HG03060 (cell line): ENCODE data around the gene F7.
"Not testable (repeated sequence)": the region's sequence is repeated elsewhere in the genome, so short reads cannot be mapped to it uniquely, and the experiment has no call there.

Experiments
- ATAC-seq: cut with Tn5 transposase; IDR thresholded peaks from one replicate; pipeline ENCODE4 v1.9.1; 2021; ENCODE audit warnings: low read depth, moderate number of reproducible peaks; ENCODE audit not compliant: unreplicated experiment

Gene F7

GRCh38 chr13:113105032-113105920, at the start of gene F7:
Gene F7, plus strand, starts transcription at chr13:113105791. Its CDS starts 51 bp downstream, at chr13:113105842.
- ATAC-seq: no peak

- no peak for ATAC-seq
These were observed 48.5 kb upstream of the F7 start for GRCh38 chr13:113057084-113057483.

- not testable (repeated sequence) for ATAC-seq
These were observed 48.0 kb upstream of the F7 start for GRCh38 chr13:113057559-113057958.

- ATAC-seq: no peak
These were observed 47.2 kb upstream of the F7 start for GRCh38 chr13:113058129-113058987.

- no peak for ATAC-seq
These were observed 46.4 kb upstream of the F7 start for GRCh38 chr13:113058988-113059850.

- ATAC-seq: no peak
These were observed 45.7 kb upstream of the F7 start for GRCh38 chr13:113059891-113060290.

- no peak for ATAC-seq
These were observed 44.9 kb upstream of the F7 start for GRCh38 chr13:113060557-113061270.

- ATAC-seq: no peak
These were observed 44.3 kb upstream of the F7 start for GRCh38 chr13:113061271-113061625.

- ATAC-seq: no peak
These were observed 43.7 kb upstream of the F7 start for GRCh38 chr13:113061796-113062425.

- ATAC-seq: no peak
These were observed 42.9 kb upstream of the F7 start for GRCh38 chr13:113062691-113063090.

- no peak for ATAC-seq
These were observed 42.5 kb upstream of the F7 start for GRCh38 chr13:113063091-113063491.

- ATAC-seq: no peak
These were observed 41.5 kb upstream of the F7 start for GRCh38 chr13:113064000-113064533.

- no peak for ATAC-seq
These were observed 40.8 kb upstream of the F7 start for GRCh38 chr13:113064534-113065405.

GRCh38 chr13:113065406-113066141, 40.0 kb upstream of the F7 start:
- no peak for ATAC-seq

GRCh38 chr13:113066142-113066455, 39.5 kb upstream of the F7 start:
- no peak for ATAC-seq

GRCh38 chr13:113066746-113067145, 38.8 kb upstream of the F7 start:
- ATAC-seq: no peak

GRCh38 chr13:113069861-113070805, 35.5 kb upstream of the F7 start:
- ATAC-seq: no peak
